Measurements from ENCODE around the gene CORO2B. TPM values are rescaled to one million over a fixed set of nuclear protein-coding genes. Genes with fewer than 3 reads are reported as not detected.
A peak's percentile ranks its signal among the peaks of the same experiment; 100 is the strongest.

CORO2B gene
- total and polyA plus RNA-seq, 4 donors, result 2.4 to 12.5 (median 4.3) TPM

DNA sequence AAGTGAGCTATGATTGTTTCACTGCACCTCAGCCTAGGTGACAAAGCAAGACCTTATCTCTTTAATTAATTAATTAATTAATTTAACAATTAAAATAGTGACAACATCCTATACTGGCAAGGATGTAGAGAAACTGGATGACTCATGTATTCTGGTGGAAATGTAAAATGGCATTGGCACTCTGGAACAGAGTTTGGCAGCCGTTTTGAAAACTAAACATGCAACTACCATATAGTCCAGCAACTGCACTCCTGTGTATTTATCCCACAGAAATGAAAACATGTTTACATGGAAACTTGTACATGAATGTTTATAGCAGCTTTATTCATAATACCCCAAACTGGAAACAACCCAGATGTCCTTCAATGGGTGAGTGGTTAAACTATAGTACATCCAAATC lies 185.3 kb downstream of the CORO2B start:
- Histone ChIP-seq H3K36me3 (ENCODE audit: control insufficient read depth in 4 of 4, insufficient read depth in 4 of 4, low read length in 4 of 4) (no peaks in the 10 kb centered on the region), H3K9ac (ENCODE audit: insufficient read depth in 1 of 2, low read length in 2 of 2) (no peak overlapping the region), H3K27me3 (ENCODE audit: control insufficient read depth in 3 of 3, insufficient read depth in 3 of 3, low read length in 2 of 3) (no peaks in the 10 kb centered on the region), H3K4me3 (no peak overlapping the region), H3K9me3 (ENCODE audit: control insufficient read depth in 4 of 4, insufficient read depth in 3 of 4, low read length in 3 of 4) (no peaks in the 10 kb centered on the region), H3K27ac (ENCODE audit: low read depth in 1 of 2, low read length in 1 of 2) (no peak overlapping the region), H3K4me1 (ENCODE audit: control insufficient read depth in 5 of 5, insufficient read depth in 5 of 5, low read length in 5 of 5) (peaks cover 0 to 7% (median 0%) of the 10 kb centered on the region in 5 donors)
- TF ChIP-seq, protein P1, sequence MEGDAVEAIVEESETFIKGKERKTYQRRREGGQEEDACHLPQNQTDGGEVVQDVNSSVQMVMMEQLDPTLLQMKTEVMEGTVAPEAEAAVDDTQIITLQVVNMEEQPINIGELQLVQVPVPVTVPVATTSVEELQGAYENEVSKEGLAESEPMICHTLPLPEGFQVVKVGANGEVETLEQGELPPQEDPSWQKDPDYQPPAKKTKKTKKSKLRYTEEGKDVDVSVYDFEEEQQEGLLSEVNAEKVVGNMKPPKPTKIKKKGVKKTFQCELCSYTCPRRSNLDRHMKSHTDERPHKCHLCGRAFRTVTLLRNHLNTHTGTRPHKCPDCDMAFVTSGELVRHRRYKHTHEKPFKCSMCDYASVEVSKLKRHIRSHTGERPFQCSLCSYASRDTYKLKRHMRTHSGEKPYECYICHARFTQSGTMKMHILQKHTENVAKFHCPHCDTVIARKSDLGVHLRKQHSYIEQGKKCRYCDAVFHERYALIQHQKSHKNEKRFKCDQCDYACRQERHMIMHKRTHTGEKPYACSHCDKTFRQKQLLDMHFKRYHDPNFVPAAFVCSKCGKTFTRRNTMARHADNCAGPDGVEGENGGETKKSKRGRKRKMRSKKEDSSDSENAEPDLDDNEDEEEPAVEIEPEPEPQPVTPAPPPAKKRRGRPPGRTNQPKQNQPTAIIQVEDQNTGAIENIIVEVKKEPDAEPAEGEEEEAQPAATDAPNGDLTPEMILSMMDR (IDR thresholded peaks at IDR 0.05; ENCODE audit: control extremely low read depth, extremely low read depth), result no peak
- DNase-seq (no peak), ATAC-seq (ENCODE audit: insufficient read depth, low FRiP score) (no peak)
- WGBS, 2 donors, result 71 to 76% methylated on average over 1 of the region's 1 CpG

DNA sequence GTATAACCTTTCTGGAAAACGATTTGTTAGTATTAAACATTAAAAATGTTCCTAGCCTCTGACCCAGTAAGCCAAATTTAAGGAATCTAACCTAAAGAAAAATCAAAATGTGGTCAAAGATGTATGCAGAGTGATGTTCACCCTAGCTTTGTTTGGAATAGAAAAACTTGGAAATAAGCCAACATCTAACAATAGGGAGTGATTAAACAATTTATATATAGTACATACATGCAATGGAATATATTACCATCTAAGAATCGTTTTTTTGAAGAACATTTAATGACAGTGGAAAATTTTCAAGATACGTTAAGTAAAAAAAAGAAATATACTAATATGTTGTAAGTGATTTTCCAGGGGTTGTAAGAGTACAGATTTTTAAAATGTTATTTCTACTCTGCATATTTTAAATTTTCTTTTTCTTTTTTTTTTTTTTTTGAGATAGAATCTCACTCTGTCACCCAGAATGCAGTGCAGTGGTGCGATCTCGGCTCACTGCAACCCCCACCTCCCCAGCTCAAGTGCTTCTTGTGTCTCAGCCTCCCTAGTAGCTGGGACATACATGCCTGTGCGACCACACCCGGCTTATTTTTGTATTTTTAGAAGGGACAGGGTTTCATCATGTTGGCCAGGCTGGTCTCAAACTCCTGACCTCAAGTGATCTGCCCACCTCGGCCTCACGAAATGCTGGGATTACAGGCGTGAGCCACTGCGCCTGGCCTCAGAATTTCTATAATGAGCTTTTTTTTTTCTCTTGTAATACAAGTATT lies 187.0 kb downstream of the CORO2B start:
- Histone ChIP-seq H3K36me3 (ENCODE audit: control insufficient read depth in 4 of 4, insufficient read depth in 4 of 4, low read length in 4 of 4) (no peaks in the 10 kb centered on the region), H3K4me1 (ENCODE audit: control insufficient read depth in 5 of 5, insufficient read depth in 5 of 5, low read length in 5 of 5) (peaks cover 0 to 7% (median 0%) of the 10 kb centered on the region in 5 donors), H3K27ac (ENCODE audit: low read depth in 1 of 2, low read length in 1 of 2) (no peak overlapping the region), H3K4me3 (no peak overlapping the region), H3K9ac (ENCODE audit: insufficient read depth in 1 of 2, low read length in 2 of 2) (no peak overlapping the region), H3K9me3 (ENCODE audit: control insufficient read depth in 4 of 4, insufficient read depth in 3 of 4, low read length in 3 of 4) (no peaks in the 10 kb centered on the region), H3K27me3 (ENCODE audit: control insufficient read depth in 3 of 3, insufficient read depth in 3 of 3, low read length in 2 of 3) (no peaks in the 10 kb centered on the region)
- 71 to 84% methylated on average over 11 of the region's 11 CpGs for WGBS, 2 donors
- TF ChIP-seq, protein P1 (IDR thresholded peaks at IDR 0.05; ENCODE audit: control extremely low read depth, extremely low read depth), result no peak
- ATAC-seq (ENCODE audit: insufficient read depth, low FRiP score), result no peak
- peak in 2 of 3 donors; percentile 32 to 49 for DNase-seq

DNA sequence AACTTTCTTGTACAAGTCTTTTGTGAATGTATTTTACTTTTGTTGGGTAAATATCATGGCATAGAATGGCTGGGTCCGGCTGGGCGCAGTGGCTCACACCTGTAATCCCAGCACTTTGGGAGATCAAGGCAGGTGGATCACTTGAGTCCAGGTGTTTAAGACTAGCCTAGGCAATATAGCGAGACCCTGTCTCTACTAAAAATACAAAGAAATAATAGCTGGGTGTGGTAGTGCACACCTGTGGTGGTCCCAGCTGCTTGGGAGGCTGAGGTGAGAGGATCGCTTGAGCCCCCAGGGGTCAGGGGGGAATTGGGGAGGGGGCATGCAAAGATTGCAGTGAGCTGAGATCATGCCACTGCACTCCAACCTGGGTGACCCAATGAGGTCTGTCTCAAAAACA lies 189.0 kb downstream of the CORO2B start:
- DNase-seq, result no peak
- Histone ChIP-seq H3K4me1 (ENCODE audit: control insufficient read depth in 5 of 5, insufficient read depth in 5 of 5, low read length in 5 of 5) (no peaks in the 10 kb centered on the region), H3K36me3 (ENCODE audit: control insufficient read depth in 4 of 4, insufficient read depth in 4 of 4, low read length in 4 of 4) (no peaks in the 10 kb centered on the region), H3K9me3 (ENCODE audit: control insufficient read depth in 4 of 4, insufficient read depth in 3 of 4, low read length in 3 of 4) (no peaks in the 10 kb centered on the region), H3K27ac (ENCODE audit: low read depth in 1 of 2, low read length in 1 of 2) (no peak overlapping the region), H3K4me3 (no peak overlapping the region), H3K9ac (ENCODE audit: insufficient read depth in 1 of 2, low read length in 2 of 2) (no peak overlapping the region), H3K27me3 (ENCODE audit: control insufficient read depth in 3 of 3, insufficient read depth in 3 of 3, low read length in 2 of 3) (no peaks in the 10 kb centered on the region)
- WGBS, 2 donors, result 71 to 84% methylated on average over 4 of the region's 4 CpGs
- no peak for ATAC-seq (ENCODE audit: insufficient read depth, low FRiP score)
- TF ChIP-seq, protein P1 (IDR thresholded peaks at IDR 0.05; ENCODE audit: control extremely low read depth, extremely low read depth), result no peak
